Heart left ventricle (tissue), 16 donors: Measurements from ENCODE around the gene EVX2. TPM values are rescaled to one million over a fixed set of nuclear protein-coding genes. Genes with fewer than 3 reads are reported as not detected.

Experiments
- ATAC-seq, 4 donors: fragments of 200-7000 bp; cut with Tn5 transposase; one replicate each; pipeline ENCODE4 v1.9.1; 2020 to 2022; ENCODE audit warnings: moderate library complexity in 4 of 4, mild to moderate bottlenecking in 3 of 4, moderate number of reproducible peaks in 1 of 4
- DNase-seq, 5 donors: peaks; one replicate each; pipeline ENCODE4 v3.0.0-alpha.2; 2020
- H3K27ac ChIP-seq, 12 donors: fragments of 200-600 bp; sonication (generic) in 4 of 12; one replicate each; pipeline versions ENCODE4 v1.5.0 to v1.8.0; 2016 to 2022; ENCODE audit warnings: mild to moderate bottlenecking in 2 of 12
- H3K27me3 ChIP-seq, 9 donors: fragments of 200-600 bp; sonication (generic) in 2 of 9; one replicate each; pipeline versions ENCODE4 v1.5.1 to v1.8.0; 2016 to 2022; ENCODE audit warnings: mild to moderate bottlenecking in 3 of 9
- H3K36me3 ChIP-seq, 9 donors: fragments of 200-600 bp; sonication (generic) in 2 of 9; one replicate each; pipeline versions ENCODE4 v1.5.0 to v1.8.0; 2018 to 2022; ENCODE audit warnings: mild to moderate bottlenecking in 2 of 9
- H3K4me1 ChIP-seq, 12 donors: fragments of 200-600 bp; sonication (generic) in 4 of 12; one replicate each; pipeline versions ENCODE4 v1.5.0 to v1.8.0; 2016 to 2022; ENCODE audit warnings: mild to moderate bottlenecking in 3 of 12
- H3K4me3 ChIP-seq, 12 donors: fragments of 200-600 bp; sonication (generic) in 4 of 12; one replicate each; pipeline versions ENCODE4 v1.5.0 to v1.8.0; 2017 to 2022; ENCODE audit warnings: mild to moderate bottlenecking in 9 of 12, moderate library complexity in 4 of 12
- H3K9me3 ChIP-seq, 12 donors: fragments of 200-600 bp; sonication (generic) in 4 of 12; one replicate each; pipeline versions ENCODE4 v1.5.0 to v1.8.0; 2016 to 2022; ENCODE audit warnings: mild to moderate bottlenecking in 1 of 12
- CTCF ChIP-seq, 12 donors: fragments of 200-600 bp; sonication (generic) in 4 of 12; IDR thresholded peaks; one replicate each; pipeline versions ENCODE4 v1.5.0 to v1.8.0; 2018 to 2022; ENCODE audit warnings: antibody characterized with exemption in 12 of 12, mild to moderate bottlenecking in 5 of 12
- POLR2A ChIP-seq, 2 donors: fragments of 450-650 bp; IDR thresholded peaks; one replicate each; pipeline ENCODE4 v1.6.1; 2017; ENCODE audit warnings: antibody characterized with exemption in 2 of 2, mild to moderate bottlenecking in 2 of 2, moderate library complexity in 2 of 2
- WGBS, 4 donors: extraction: QIAGEN DNeasy Blood & Tissue Kit in 2 of 4; methylation state at CpG; one replicate each; pipeline versions ENCODE4 v1.1.5 to v1.1.7; 2013 to 2018; 5-methylcytosine and 5-hydroxymethylcytosine counted together
- intact Hi-C, 10 donors: fragments of 100-400 bp; cut with DNase I; formaldehyde crosslinking; loops; one replicate each; pipeline versions ENCODE4 v1.11.1 to v1.14.2; 2022
- polyA plus RNA-seq, 2 donors: library from polyadenylated mRNA; stranded (reverse); fragments of 200-250 nt; gene quantifications; one replicate each; pipeline ENCODE4 v1.2.3, GENCODE V29; 2013
- total RNA-seq, 9 donors: library from RNA; depleted of rRNA in 2 of 9; stranded (reverse); fragments of >200 nt in 2 of 9; fragmentation: NEBNext Ultra II Directional in 3 of 9; extraction: Animal tissue kit (Norgen Biotek cat#: 25700) in 3 of 9; gene quantifications; one replicate each; pipeline versions ENCODE4 v1.1.0 to v1.2.4, GENCODE V29; 2016 to 2023
- donor health status: ischemic (EF 13 %, LVEDD 7.1; RV severe dilation, severe dysfunction).
- donor health status: healthy with polysubstance abuse.
- donor health status: DM: no; HTN: yes; CAD: no.
- donor health status: DM: no; HTN: no; CAD: no.
- donor health status: ischemic (EF 25% LVEDD 6.9; RV normal size, moderate dysfunction).
- donor health status: ischemic (EF 25% LVEDD 5.7; RV mildly dilated, moderate dysfunction).
- donor health status: healthy.
- donor health status: DM: yes; HTN: yes; CAD: no.
- donor health status: ischemic (EF 35%, LVEDD 5.7; RV mildly dilated, moderate dysfunction).
- donor health status: nonischemic (EF 11% LVEDD 7.7; RV severe dilation, severe dysfunction).
- donor health status: DM: yes; HTN: yes; CAD: no.
- donor health status: PGD.
- donor health status: ischemic (EF 29% LVEDD 5.4; RV normal size, mild dysfunction).
- donor health status: nonischemic (EF 23%, LVEDD 6.1; RV moderate dilation, normal function).

The EVX2 gene
- total and polyA plus RNA-seq, 11 donors: 0.06 TPM; not detected in 10

- Histone ChIP-seq H3K36me3 (no peaks in the 10 kb centered on the region), H3K27me3 (peaks cover 88 to 99% (median 97%) of the 10 kb centered on the region in 9 donors), H3K4me1 (peaks cover 0 to 38% (median 12%) of the 10 kb centered on the region in 12 donors), H3K9me3 (peaks cover 0 to 8% (median 0%) of the 10 kb centered on the region in 12 donors), H3K27ac (peak overlapping the region in 1 of 12 donors; percentile 84), H3K4me3 (peak overlapping the region in 8 of 12 donors; percentile 14 to 40 (median 27))
- ATAC-seq: peak in 3 of 4 donors; percentile 65 to 74 (median 71)
- peak in 2 of 5 donors; percentile 46 to 68 for DNase-seq
- 2 to 4% (median 2%) methylated on average over 25 to 86 of the region's 86 CpGs for WGBS, 4 donors
- TF ChIP-seq CTCF (IDR thresholded peaks at IDR 0.05) (peak; percentile 56 to 77 (median 65)), POLR2A (IDR thresholded peaks at IDR 0.05) (no peak)
- intact Hi-C loops: loop anchor here in 6 of 10 donors (2.0 to 10.0 kb wide), 6 partner anchors 75 to 665 kb away; partner anchors contain the start of gene LNPK (in 2 of the 6)
Measured at GRCh38 chr2:176079831-176080539, 3.8 kb downstream of the EVX2 start.

- TF ChIP-seq POLR2A (IDR thresholded peaks at IDR 0.05) (no peak), CTCF (IDR thresholded peaks at IDR 0.05) (no peak)
- intact Hi-C loops: loop anchor here in 3 of 10 donors (2.0 to 10.0 kb wide), 3 partner anchors 75 to 393 kb away; partner anchors contain the start of gene LNPK (in 1 of the 3)
- no peaks in the 10 kb centered on the region for H3K36me3 ChIP-seq
- WGBS, 4 donors: 4 to 8% (median 4%) methylated on average over 30 of the region's 30 CpGs
- H3K4me1 ChIP-seq: peaks cover 0 to 36% (median 12%) of the 10 kb centered on the region in 12 donors
- H3K9me3 ChIP-seq: peaks cover 0 to 8% (median 0%) of the 10 kb centered on the region in 12 donors
- peak overlapping the region in 2 of 12 donors; percentile 2 to 18 for H3K4me3 ChIP-seq
- ATAC-seq (peak in 1 of 4 donors; percentile 15), DNase-seq (no peak)
- H3K27ac ChIP-seq: peak overlapping the region in 1 of 12 donors; percentile 79
- H3K27me3 ChIP-seq: peaks cover 86 to 99% (median 97%) of the 10 kb centered on the region in 9 donors
Measured at GRCh38 chr2:176079285-176079830, 4.4 kb downstream of the EVX2 start.

GRCh38 chr2:176078541-176079284 lies 5.0 kb downstream of the EVX2 start:
- no peak overlapping the region for H3K4me3 ChIP-seq
- peaks cover 82 to 99% (median 97%) of the 10 kb centered on the region in 9 donors for H3K27me3 ChIP-seq
- TF ChIP-seq CTCF (IDR thresholded peaks at IDR 0.05) (no peak), POLR2A (IDR thresholded peaks at IDR 0.05) (no peak)
- H3K27ac ChIP-seq: peak overlapping the region in 1 of 12 donors; percentile 79
- ATAC-seq: no peak
- H3K36me3 ChIP-seq: no peaks in the 10 kb centered on the region
- intact Hi-C loops: loop anchor here in 3 of 10 donors (2.0 to 10.0 kb wide), 3 partner anchors 74 to 392 kb away; partner anchors contain the start of gene LNPK (in 1 of the 3)
- DNase-seq: no peak
- H3K4me1 ChIP-seq: peaks cover 0 to 36% (median 12%) of the 10 kb centered on the region in 12 donors
- H3K9me3 ChIP-seq: peaks cover 0 to 8% (median 0%) of the 10 kb centered on the region in 12 donors
- 5 to 7% (median 7%) methylated on average over 25 of the region's 25 CpGs for WGBS, 4 donors
